Gastrocnemius medialis (tissue), 4 donors: ENCODE data around the gene EID2.

ENCODE experiments used
- CTCF ChIP-seq, 5 experiments: fragments of 450-650 bp in 3 of 5; fragments of 200-600 bp in 2 of 5; sonication (generic) in 2 of 5; IDR thresholded peaks in 4 of 5; conservative IDR thresholded peaks in 1 of 5; 1 replicate in 4 of 5; 2 replicates in 1 of 5; pipeline ENCODE4 v1.5.1; 2016 to 2019; ENCODE audit warnings: antibody characterized with exemption in 5 of 5, mild to moderate bottlenecking in 3 of 5, moderate library complexity in 3 of 5
- POLR2A ChIP-seq, 2 donors: fragments of 450-650 bp; IDR thresholded peaks; one replicate each; pipeline ENCODE4 v1.6.1; 2017; ENCODE audit warnings: antibody characterized with exemption in 2 of 2, mild to moderate bottlenecking in 2 of 2, moderate library complexity in 2 of 2

- TF ChIP-seq CTCF (IDR thresholded peaks at IDR 0.05 in 4 of 5, conservative IDR thresholded peaks at IDR 0.05 in 1 of 5) (no peak), POLR2A (IDR thresholded peaks at IDR 0.05) (no peak)
These were observed 42.5 kb upstream of the EID2 start for GRCh38 chr19:39582442-39582841.
